Trophoblast cell (in vitro differentiated cells and primary cell): ENCODE results near the gene AXIN2.

Source experiments
- DNase-seq, 2 donors: peaks; one replicate each; pipeline ENCODE4 v3.0.0-alpha.2; 2016
- H2AFZ ChIP-seq: 2 replicates; pipeline ENCODE4 v1.6.1; 2013; ENCODE audit warnings: low read length, moderate library complexity, mild to moderate bottlenecking; ENCODE audit not compliant: insufficient read depth, poor library complexity
- H2AK5ac ChIP-seq: 2 replicates; pipeline ENCODE4 v1.6.1; 2013; ENCODE audit warnings: mild to moderate bottlenecking, low read length
- H2BK120ac ChIP-seq: 2 replicates; pipeline ENCODE4 v1.6.1; 2013; ENCODE audit warnings: low read length, mild to moderate bottlenecking, moderate library complexity; ENCODE audit not compliant: insufficient read depth, poor library complexity
- H2BK12ac ChIP-seq: 2 replicates; pipeline ENCODE4 v1.6.1; 2013; ENCODE audit warnings: mild to moderate bottlenecking, low read length, moderate library complexity
- H2BK5ac ChIP-seq: 2 replicates; pipeline ENCODE4 v1.6.1; 2013; ENCODE audit warnings: low read length, low read depth, moderate library complexity, mild to moderate bottlenecking; ENCODE audit not compliant: poor library complexity
- H3K14ac ChIP-seq: 2 replicates; pipeline ENCODE4 v1.6.1; 2013; ENCODE audit warnings: mild to moderate bottlenecking, low read length
- H3K18ac ChIP-seq: 2 replicates; pipeline ENCODE4 v1.6.1; 2013; ENCODE audit warnings: mild to moderate bottlenecking, low read length
- H3K23ac ChIP-seq: 2 replicates; pipeline ENCODE4 v1.6.1; 2013; ENCODE audit warnings: low read length
- H3K27ac ChIP-seq: 2 replicates; pipeline ENCODE4 v1.5.1; 2013; ENCODE audit warnings: low read depth, mild to moderate bottlenecking, inconsistent platforms, low read length, moderate library complexity
- H3K27me3 ChIP-seq: 2 replicates; pipeline ENCODE4 v1.6.1; 2013; ENCODE audit warnings: inconsistent platforms, mild to moderate bottlenecking, low read length, moderate library complexity; ENCODE audit not compliant: insufficient read depth
- H3K36me3 ChIP-seq, 2 experiments: 1 replicate in 1 of 2; 2 replicates in 1 of 2; pipeline ENCODE4 v1.6.1; 2013; ENCODE audit warnings: low read length in 2 of 2, mild to moderate bottlenecking in 2 of 2, moderate library complexity in 1 of 2; ENCODE audit not compliant: insufficient read depth in 2 of 2, control insufficient read depth in 1 of 2
- H3K4ac ChIP-seq: 2 replicates; pipeline ENCODE4 v1.6.1; 2013; ENCODE audit warnings: low read depth, mild to moderate bottlenecking, low read length, moderate library complexity
- H3K4me1 ChIP-seq, 2 experiments: 1 replicate in 1 of 2; 2 replicates in 1 of 2; pipeline ENCODE4 v1.6.1; 2013; ENCODE audit warnings: low read length in 2 of 2, mild to moderate bottlenecking in 2 of 2, moderate library complexity in 1 of 2; ENCODE audit not compliant: insufficient read depth in 2 of 2, control insufficient read depth in 1 of 2
- H3K4me2 ChIP-seq: 2 replicates; pipeline ENCODE4 v1.6.1; 2013; ENCODE audit warnings: inconsistent platforms, mild to moderate bottlenecking, low read length, moderate library complexity
- H3K4me3 ChIP-seq: 2 replicates; pipeline ENCODE4 v1.5.1; 2013; ENCODE audit warnings: mild to moderate bottlenecking, low read depth, low read length, inconsistent platforms
- H3K79me1 ChIP-seq: one replicate; pipeline ENCODE4 v1.6.1; 2013; ENCODE audit warnings: low read length
- H3K79me2 ChIP-seq: 2 replicates; pipeline ENCODE4 v1.6.1; 2013; ENCODE audit warnings: low read length, mild to moderate bottlenecking; ENCODE audit not compliant: control insufficient read depth, insufficient read depth, poor library complexity
- H3K9ac ChIP-seq: 2 replicates; pipeline ENCODE4 v1.6.1; 2013; ENCODE audit warnings: mild to moderate bottlenecking, low read length
- H3K9me3 ChIP-seq: 2 replicates; pipeline ENCODE4 v1.6.1; 2013; ENCODE audit warnings: low read depth, mild to moderate bottlenecking, control low read depth, inconsistent platforms, low read length; ENCODE audit not compliant: insufficient read depth
- H4K12ac ChIP-seq: 2 replicates; pipeline ENCODE4 v1.6.1; 2013; ENCODE audit warnings: low read depth, mild to moderate bottlenecking, low read length, moderate library complexity
- H4K8ac ChIP-seq: 2 replicates; pipeline ENCODE4 v1.6.1; 2013; ENCODE audit warnings: low read depth, mild to moderate bottlenecking, low read length, moderate library complexity
- H4K91ac ChIP-seq: one replicate; pipeline ENCODE4 v1.6.1; 2013; ENCODE audit warnings: low read depth, mild to moderate bottlenecking, low read length, moderate library complexity
- WGBS: extraction: QIAGEN DNeasy Blood & Tissue Kit; methylation state at CpG from one replicate; pipeline ENCODE4 v1.1.7; 2013; ENCODE audit warnings: missing lambda C conversion rate; ENCODE audit not compliant: insufficient read length, insufficient coverage; ENCODE audit errors: extremely low coverage; 5-methylcytosine and 5-hydroxymethylcytosine counted together

AXIN2 gene

DNA sequence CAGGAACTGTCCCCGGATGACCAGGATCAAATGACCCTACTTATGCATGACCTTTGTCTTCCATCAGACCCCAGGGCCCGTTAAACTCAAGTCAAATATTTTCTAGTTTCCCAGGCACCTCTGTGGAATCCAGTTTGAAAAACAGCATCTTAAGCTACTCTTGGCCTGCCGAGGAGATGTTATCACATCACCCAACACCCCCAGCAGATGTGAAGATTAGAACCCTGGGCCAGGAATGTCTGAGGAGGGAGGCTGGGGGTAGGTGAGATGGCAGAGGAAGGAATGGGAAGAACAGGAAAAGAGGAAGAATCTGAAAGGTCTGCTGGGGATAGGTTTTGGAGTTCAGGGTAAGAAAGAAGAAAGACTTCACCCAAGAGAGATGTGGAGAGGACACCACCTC is 79.2 kb downstream of the AXIN2 start:
- no peak overlapping the region for H4K8ac ChIP-seq
- H3K36me3 ChIP-seq, result no peaks in the 10 kb centered on the region
- peak; percentile 64 to 71 for DNase-seq
- H3K14ac ChIP-seq, result no peak overlapping the region
- H3K4me2 ChIP-seq, result no peak overlapping the region
- H2BK120ac ChIP-seq, result no peak overlapping the region
- WGBS, result no CpG with 5 or more reads among the region's 3 CpGs
- H2AFZ ChIP-seq, result no peak overlapping the region
- H4K91ac ChIP-seq, result no peak overlapping the region
- H4K12ac ChIP-seq, result no peak overlapping the region
- H2AK5ac ChIP-seq, result no peak overlapping the region
- H3K27ac ChIP-seq, result no peak overlapping the region
- no peak overlapping the region for H3K4me3 ChIP-seq
- no peak overlapping the region for H3K23ac ChIP-seq
- peaks cover 2 to 4% of the 10 kb centered on the region in 2 experiments for H3K4me1 ChIP-seq
- no peak overlapping the region for H3K18ac ChIP-seq
- H2BK12ac ChIP-seq, result no peak overlapping the region
- H3K79me2 ChIP-seq, result no peaks in the 10 kb centered on the region
- no peak overlapping the region for H3K9ac ChIP-seq
- no peaks in the 10 kb centered on the region for H3K79me1 ChIP-seq
- H2BK5ac ChIP-seq, result no peak overlapping the region
- H3K9me3 ChIP-seq, result peaks cover 1% of the 10 kb centered on the region
- H3K4ac ChIP-seq, result no peak overlapping the region
- H3K27me3 ChIP-seq, result no peaks in the 10 kb centered on the region

DNA sequence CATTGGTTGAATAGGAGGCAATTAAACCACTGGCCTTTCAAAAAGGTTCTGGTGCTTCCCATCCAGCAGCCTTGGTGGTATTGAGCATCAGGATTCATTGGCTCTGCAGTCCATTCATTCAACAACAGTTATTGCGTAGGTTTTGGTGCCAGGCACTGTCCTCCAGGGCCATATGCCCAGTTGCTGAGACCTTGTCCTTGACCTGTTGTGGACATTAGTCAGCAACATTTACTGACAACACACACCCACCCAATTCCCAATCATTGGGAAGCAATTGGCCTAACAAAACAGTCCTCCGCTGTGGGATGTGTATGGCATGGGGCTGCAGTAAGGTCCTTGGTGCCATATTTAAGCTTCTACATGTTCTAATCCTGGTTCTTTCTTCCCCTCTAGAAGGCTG is 82.2 kb downstream of the AXIN2 start:
- H3K9me3 ChIP-seq, result peaks cover 1% of the 10 kb centered on the region
- no peak overlapping the region for H3K4me3 ChIP-seq
- H3K4me2 ChIP-seq, result no peak overlapping the region
- no peak overlapping the region for H3K18ac ChIP-seq
- H3K9ac ChIP-seq, result no peak overlapping the region
- WGBS, result no CpG with 5 or more reads among the region's 2 CpGs
- H4K91ac ChIP-seq, result no peak overlapping the region
- no peak overlapping the region for H2BK5ac ChIP-seq
- H3K36me3 ChIP-seq, result no peaks in the 10 kb centered on the region
- no peak overlapping the region for H2AK5ac ChIP-seq
- H3K23ac ChIP-seq, result no peak overlapping the region
- no peak overlapping the region for H4K8ac ChIP-seq
- no peak overlapping the region for H3K14ac ChIP-seq
- no peak overlapping the region for H2BK12ac ChIP-seq
- no peak overlapping the region for H3K4ac ChIP-seq
- no peaks in the 10 kb centered on the region for H3K79me2 ChIP-seq
- no peak overlapping the region for H3K27ac ChIP-seq
- H3K4me1 ChIP-seq, result peaks cover 2 to 4% of the 10 kb centered on the region in 2 experiments
- H3K27me3 ChIP-seq, result no peaks in the 10 kb centered on the region
- H2AFZ ChIP-seq, result no peak overlapping the region
- no peak for DNase-seq
- no peak overlapping the region for H2BK120ac ChIP-seq
- H4K12ac ChIP-seq, result no peak overlapping the region
- H3K79me1 ChIP-seq, result no peaks in the 10 kb centered on the region
